Gastroesophageal sphincter (tissue), 4 donors: Measurements from ENCODE around the gene PIGB. TPM values are rescaled to one million over a fixed set of nuclear protein-coding genes. Genes with fewer than 3 reads are reported as not detected.

Experiments used
- ATAC-seq: fragments of 150-250 bp; one replicate; pipeline ENCODE4 v1.9.1; 2016; ENCODE audit warnings: mild to moderate bottlenecking, moderate library complexity
- H3K27ac ChIP-seq, 4 donors: fragments of 200-600 bp; sonication (generic) in 3 of 4; 1 replicate in 3 of 4; 2 replicates in 1 of 4; pipeline ENCODE4 v1.5.1; 2016 to 2019
- H3K27me3 ChIP-seq: fragments of 200-600 bp; sonication (generic); one replicate; pipeline ENCODE4 v1.5.1; 2019
- H3K36me3 ChIP-seq, 2 donors: fragments of 200-600 bp; sonication (generic); one replicate each; pipeline ENCODE4 v1.5.1; 2019; ENCODE audit warnings: control low read depth in 1 of 2
- H3K4me1 ChIP-seq, 3 donors: fragments of 200-600 bp; sonication (generic); 1 replicate in 2 of 3; 2 replicates in 1 of 3; pipeline ENCODE4 v1.5.1; 2016 to 2019; ENCODE audit warnings: control low read depth in 2 of 3
- H3K4me3 ChIP-seq, 2 donors: fragments of 200-600 bp; sonication (generic); one replicate each; pipeline ENCODE4 v1.5.1; 2019; ENCODE audit warnings: mild to moderate bottlenecking in 1 of 2, moderate library complexity in 1 of 2
- H3K9me3 ChIP-seq, 3 donors: fragments of 200-600 bp; sonication (generic); one replicate each; pipeline ENCODE4 v1.5.1; 2017 to 2019; ENCODE audit warnings: control low read depth in 2 of 3
- EP300 ChIP-seq: sonication (generic); formaldehyde crosslinking; IDR thresholded peaks from one replicate; pipeline ENCODE4 v1.6.1; 2017; ENCODE audit warnings: antibody characterized with exemption, mild to moderate bottlenecking
- POLR2A ChIP-seq, 2 donors: fragments of 450-650 bp; IDR thresholded peaks; one replicate each; pipeline ENCODE4 v1.6.1; 2017; ENCODE audit warnings: antibody characterized with exemption in 2 of 2, mild to moderate bottlenecking in 2 of 2, moderate library complexity in 1 of 2
- POLR2AphosphoS5 ChIP-seq: sonication (generic); formaldehyde crosslinking; IDR thresholded peaks from one replicate; pipeline ENCODE4 v1.6.1; 2017; ENCODE audit warnings: antibody characterized with exemption
- WGBS, 2 donors: methylation state at CpG; one replicate each; pipeline ENCODE4 v1.1.5; 2018; ENCODE audit warnings: low coverage in 1 of 2; 5-methylcytosine and 5-hydroxymethylcytosine counted together
- total RNA-seq, 4 donors: library from RNA; depleted of rRNA; stranded (reverse); fragments of >200 nt; gene quantifications; one replicate each; pipeline ENCODE4 v1.1.0, GENCODE V29; 2016
- TF ChIP-seq, protein P1 (sequence below), 4 experiments: fragments of 200-600 bp in 2 of 4; fragments of 450-650 bp in 2 of 4; sonication (generic) in 1 of 4; IDR thresholded peaks; one replicate each; pipeline ENCODE4 v1.5.1; 2017 to 2019; ENCODE audit warnings: antibody characterized with exemption in 4 of 4, mild to moderate bottlenecking in 2 of 4, moderate library complexity in 2 of 4

Gene PIGB
- total RNA-seq, 4 donors from 2014 or later = 7.0 to 14.0 (median 9.0) TPM

DNA sequence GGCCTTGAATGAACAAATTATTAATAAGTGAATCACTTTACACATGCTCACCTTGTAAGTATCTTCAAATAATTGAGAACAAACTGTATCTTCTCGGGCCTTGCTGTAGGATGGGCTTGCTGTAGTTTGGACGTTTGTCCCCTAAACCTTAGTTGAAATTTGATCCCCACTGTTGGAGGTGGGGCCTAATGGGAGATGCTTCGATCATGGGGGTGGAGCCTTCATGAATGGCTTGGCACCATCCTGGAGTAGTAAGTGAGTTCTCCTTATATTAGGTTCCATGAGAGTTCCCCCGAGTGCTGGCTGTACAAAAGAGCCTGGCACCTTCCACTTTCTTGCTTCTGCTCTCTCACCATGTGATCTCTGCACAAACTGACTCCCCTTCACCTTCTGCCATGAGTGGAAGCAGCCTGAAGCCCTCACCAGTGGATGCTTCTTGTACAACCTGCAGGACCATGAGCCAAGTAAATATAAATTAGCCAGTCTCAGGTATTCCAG, 29.3 kb downstream of the PIGB start:
- no peaks in the 10 kb centered on the region for H3K27me3 ChIP-seq
- TF ChIP-seq EP300 = no peak
- TF ChIP-seq, protein P1, sequence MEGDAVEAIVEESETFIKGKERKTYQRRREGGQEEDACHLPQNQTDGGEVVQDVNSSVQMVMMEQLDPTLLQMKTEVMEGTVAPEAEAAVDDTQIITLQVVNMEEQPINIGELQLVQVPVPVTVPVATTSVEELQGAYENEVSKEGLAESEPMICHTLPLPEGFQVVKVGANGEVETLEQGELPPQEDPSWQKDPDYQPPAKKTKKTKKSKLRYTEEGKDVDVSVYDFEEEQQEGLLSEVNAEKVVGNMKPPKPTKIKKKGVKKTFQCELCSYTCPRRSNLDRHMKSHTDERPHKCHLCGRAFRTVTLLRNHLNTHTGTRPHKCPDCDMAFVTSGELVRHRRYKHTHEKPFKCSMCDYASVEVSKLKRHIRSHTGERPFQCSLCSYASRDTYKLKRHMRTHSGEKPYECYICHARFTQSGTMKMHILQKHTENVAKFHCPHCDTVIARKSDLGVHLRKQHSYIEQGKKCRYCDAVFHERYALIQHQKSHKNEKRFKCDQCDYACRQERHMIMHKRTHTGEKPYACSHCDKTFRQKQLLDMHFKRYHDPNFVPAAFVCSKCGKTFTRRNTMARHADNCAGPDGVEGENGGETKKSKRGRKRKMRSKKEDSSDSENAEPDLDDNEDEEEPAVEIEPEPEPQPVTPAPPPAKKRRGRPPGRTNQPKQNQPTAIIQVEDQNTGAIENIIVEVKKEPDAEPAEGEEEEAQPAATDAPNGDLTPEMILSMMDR (IDR thresholded peaks at IDR 0.05) = no peak
- no peak for TF ChIP-seq POLR2AphosphoS5
- no peak for TF ChIP-seq POLR2A (IDR thresholded peaks at IDR 0.05)
- peaks cover 0 to 4% (median 0%) of the 10 kb centered on the region in 3 donors for H3K4me1 ChIP-seq
- 58 to 62% methylated on average over 3 to 4 of the region's 4 CpGs for WGBS, 2 donors
- no peak overlapping the region for H3K4me3 ChIP-seq
- H3K36me3 ChIP-seq = peaks cover 0 to 36% of the 10 kb centered on the region in 2 donors
- H3K27ac ChIP-seq = no peak overlapping the region
- no peaks in the 10 kb centered on the region for H3K9me3 ChIP-seq
- ATAC-seq = no peak

- H3K36me3 ChIP-seq = peaks cover 0 to 33% of the 10 kb centered on the region in 2 donors
- no peak overlapping the region for H3K4me3 ChIP-seq
- 90 to 100% methylated on average over 2 of the region's 2 CpGs for WGBS, 2 donors
- H3K9me3 ChIP-seq = no peaks in the 10 kb centered on the region
- peaks cover 0 to 6% (median 0%) of the 10 kb centered on the region in 3 donors for H3K4me1 ChIP-seq
- no peak for ATAC-seq
- H3K27me3 ChIP-seq = no peaks in the 10 kb centered on the region
- TF ChIP-seq, protein P1 (IDR thresholded peaks at IDR 0.05) = no peak
- no peak overlapping the region for H3K27ac ChIP-seq
Observed at GRCh38 chr15:55349282-55349681, 30.3 kb downstream of the PIGB start.

DNA sequence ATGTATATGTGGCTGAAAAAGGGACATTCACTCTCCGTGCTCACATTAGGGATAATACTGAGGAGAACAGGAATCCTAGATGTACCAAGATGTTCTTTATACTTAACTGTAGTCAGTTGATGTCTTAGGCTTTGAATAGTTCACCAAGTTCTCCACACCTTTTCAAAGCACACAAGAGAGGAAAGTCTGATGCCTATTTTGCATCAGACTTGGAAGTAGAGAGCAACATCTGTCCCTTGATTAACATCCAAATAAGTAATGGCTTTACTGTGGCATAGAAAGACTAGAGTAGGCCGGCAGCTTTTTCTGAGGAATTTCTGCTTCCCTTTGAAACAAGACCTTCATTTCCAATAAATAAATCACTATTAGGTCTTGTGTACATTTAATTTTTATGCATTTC, 34.0 kb downstream of the PIGB start:
- Histone ChIP-seq H3K27me3 (no peaks in the 10 kb centered on the region), H3K9me3 (no peaks in the 10 kb centered on the region), H3K4me1 (peaks cover 0 to 6% (median 0%) of the 10 kb centered on the region in 3 donors), H3K27ac (no peak overlapping the region), H3K36me3 (peaks cover 3 to 41% of the 10 kb centered on the region in 2 donors), H3K4me3 (no peak overlapping the region)
- WGBS, 2 donors = 51 to 73% methylated on average over 2 of the region's 2 CpGs
- ATAC-seq = no peak
- TF ChIP-seq POLR2A (IDR thresholded peaks at IDR 0.05) (no peak), EP300 (no peak), POLR2AphosphoS5 (no peak)
- TF ChIP-seq, protein P1 (IDR thresholded peaks at IDR 0.05) = no peak

DNA sequence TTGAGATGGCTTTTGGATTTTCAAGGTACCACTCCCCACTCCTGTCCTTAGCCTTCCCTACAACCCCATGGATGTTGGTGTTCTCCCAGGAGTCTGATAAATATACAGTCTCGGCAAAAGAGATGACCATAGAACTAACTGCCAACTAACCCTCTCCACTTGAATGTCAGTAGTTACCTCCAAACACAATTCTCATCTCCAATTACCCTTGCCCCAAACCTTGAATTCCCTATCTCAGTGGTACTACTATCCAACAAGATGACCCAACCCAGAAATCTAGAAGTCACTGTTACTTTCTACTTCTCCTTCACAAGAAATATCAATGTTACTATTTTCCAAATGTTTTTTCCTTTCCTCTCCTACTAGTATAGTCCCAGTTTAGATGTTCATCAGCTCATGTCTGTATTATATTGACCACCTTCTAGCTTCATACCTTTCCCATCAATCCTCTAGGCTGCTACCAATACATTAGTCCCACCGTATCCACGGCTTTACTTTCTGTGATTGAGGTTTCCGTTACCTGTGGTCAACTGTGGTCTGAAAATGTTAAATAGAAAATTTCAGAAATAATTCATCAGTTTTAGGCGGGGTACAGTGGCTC, 38.1 kb downstream of the PIGB start:
- Histone ChIP-seq H3K9me3 (no peaks in the 10 kb centered on the region), H3K27me3 (no peaks in the 10 kb centered on the region), H3K36me3 (peaks cover 3 to 58% of the 10 kb centered on the region in 2 donors), H3K4me1 (peaks cover 0 to 6% (median 0%) of the 10 kb centered on the region in 3 donors), H3K27ac (no peak overlapping the region), H3K4me3 (no peak overlapping the region)
- ATAC-seq = no peak
- WGBS, 2 donors = 95 to 100% methylated on average over 4 of the region's 5 CpGs
- no peak for TF ChIP-seq EP300
- TF ChIP-seq, protein P1 (IDR thresholded peaks at IDR 0.05) = no peak
- no peak for TF ChIP-seq POLR2AphosphoS5
- no peak for TF ChIP-seq POLR2A (IDR thresholded peaks at IDR 0.05)

DNA sequence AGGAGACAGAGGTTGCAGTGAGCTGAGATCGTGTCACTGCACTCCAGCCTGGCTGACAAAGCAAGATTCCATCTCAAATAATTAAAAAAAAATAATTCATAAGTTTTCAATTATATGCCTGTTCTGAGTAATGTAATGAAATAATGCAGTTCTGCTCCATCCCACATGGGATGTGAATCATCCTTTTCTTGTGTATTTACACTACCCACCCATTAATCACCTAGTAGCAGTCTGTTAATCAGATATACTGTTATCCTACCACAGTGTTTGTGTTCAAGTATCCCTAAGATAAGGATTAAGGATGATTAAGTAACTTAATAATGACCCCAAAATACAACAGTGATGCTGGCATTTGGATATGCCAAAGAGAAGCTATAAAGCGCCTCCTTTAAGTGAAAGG, 38.8 kb downstream of the PIGB start:
- no peak overlapping the region for H3K27ac ChIP-seq
- H3K27me3 ChIP-seq = no peaks in the 10 kb centered on the region
- WGBS, 2 donors = 89 to 100% methylated on average over 2 of the region's 2 CpGs
- TF ChIP-seq, protein P1 (IDR thresholded peaks at IDR 0.05) = no peak
- no peak for TF ChIP-seq EP300
- no peak for TF ChIP-seq POLR2AphosphoS5
- no peak for TF ChIP-seq POLR2A (IDR thresholded peaks at IDR 0.05)
- H3K4me1 ChIP-seq = peaks cover 0 to 6% (median 0%) of the 10 kb centered on the region in 3 donors
- no peak overlapping the region for H3K4me3 ChIP-seq
- peaks cover 3 to 61% of the 10 kb centered on the region in 2 donors for H3K36me3 ChIP-seq
- ATAC-seq = no peak
- no peaks in the 10 kb centered on the region for H3K9me3 ChIP-seq
